Epithelial cell of proximal tubule (primary cell): ENCODE measurements around the gene MITF. TPM values are rescaled to one million over a fixed set of nuclear protein-coding genes. Genes with fewer than 3 reads are reported as not detected.

Experiments used
- DNase-seq: peaks from one replicate; pipeline ENCODE4 v3.0.0-alpha.2; 2011; ENCODE audit warnings: low read depth
- H3K4me3 ChIP-seq: 2 replicates; pipeline ENCODE4 v1.5.1; 2011; ENCODE audit warnings: low read depth, mild to moderate bottlenecking, low read length
- CTCF ChIP-seq: conservative IDR thresholded peaks from 2 replicates; pipeline ENCODE4 v1.5.1; 2012; ENCODE audit warnings: low read depth, mild to moderate bottlenecking, low read length
- total RNA-seq: library from RNA; depleted of rRNA; stranded (reverse); fragments of >200 nt; gene quantifications from 2 replicates; pipeline ENCODE4 v1.2.3, GENCODE V29; 2015

Gene MITF
- total RNA-seq, 1 donor from 2014 or later, result 59.7 TPM

DNA sequence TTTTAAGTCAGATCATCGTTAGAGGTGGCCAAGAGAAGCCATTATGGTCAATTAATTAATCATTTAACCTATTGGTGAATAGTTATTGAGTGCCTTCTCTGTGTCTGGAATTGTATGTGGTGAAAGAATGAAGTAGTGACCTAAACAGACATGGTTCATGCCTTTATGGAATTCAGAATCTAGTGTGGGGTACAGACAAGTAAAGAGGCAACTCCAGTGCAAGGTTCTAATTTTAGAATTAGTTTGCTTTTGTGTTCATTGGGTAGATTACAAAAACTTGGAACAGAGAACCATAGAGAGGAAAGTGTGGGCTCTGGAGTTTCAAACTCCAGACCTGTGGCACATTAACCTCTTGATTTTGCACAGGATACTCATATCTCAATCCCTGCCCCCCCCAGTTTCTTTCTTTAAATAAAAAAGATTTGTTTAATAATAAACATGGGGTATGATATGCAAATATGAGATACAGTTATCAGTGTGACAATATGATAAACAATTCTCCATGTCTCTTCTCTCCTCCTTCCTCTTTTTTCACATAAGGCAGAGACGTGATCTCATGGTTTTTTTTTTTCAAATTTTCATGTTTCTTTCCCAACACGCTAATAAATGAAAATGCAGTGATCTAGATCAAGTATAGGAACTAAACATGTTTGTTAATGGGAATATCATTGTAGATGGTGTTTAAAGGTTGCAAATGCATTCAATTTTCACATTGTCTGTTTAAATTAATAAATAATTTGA, 117.9 kb downstream of the MITF start:
- no peak for TF ChIP-seq CTCF
- no peak overlapping the region for H3K4me3 ChIP-seq
- no peak for DNase-seq

GRCh38 chr3:69861556-69861955, 122.3 kb downstream of the MITF start:
- H3K4me3 ChIP-seq, result no peak overlapping the region
- no peak for DNase-seq
- TF ChIP-seq CTCF, result no peak

DNA sequence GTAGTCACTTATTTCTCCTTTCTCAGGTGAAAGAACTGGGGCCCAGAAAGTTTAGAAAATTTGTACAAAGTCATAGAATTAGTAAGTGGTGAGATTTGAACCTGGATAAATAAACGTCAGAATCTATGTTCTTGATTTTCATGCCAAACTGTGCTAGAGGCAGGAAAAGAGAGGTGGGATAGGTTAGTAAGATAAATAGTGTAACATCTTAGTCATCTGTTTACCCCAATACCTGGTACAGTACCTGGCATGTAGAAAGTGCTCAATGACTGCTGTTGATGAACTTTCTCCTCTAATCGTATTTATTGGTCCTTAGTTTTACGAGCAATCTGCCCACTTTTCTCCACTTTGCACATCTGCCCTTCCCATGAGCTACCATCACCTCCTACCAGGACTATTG, 124.9 kb downstream of the MITF start:
- no peak for DNase-seq
- H3K4me3 ChIP-seq, result no peak overlapping the region
- TF ChIP-seq CTCF, result no peak

DNA sequence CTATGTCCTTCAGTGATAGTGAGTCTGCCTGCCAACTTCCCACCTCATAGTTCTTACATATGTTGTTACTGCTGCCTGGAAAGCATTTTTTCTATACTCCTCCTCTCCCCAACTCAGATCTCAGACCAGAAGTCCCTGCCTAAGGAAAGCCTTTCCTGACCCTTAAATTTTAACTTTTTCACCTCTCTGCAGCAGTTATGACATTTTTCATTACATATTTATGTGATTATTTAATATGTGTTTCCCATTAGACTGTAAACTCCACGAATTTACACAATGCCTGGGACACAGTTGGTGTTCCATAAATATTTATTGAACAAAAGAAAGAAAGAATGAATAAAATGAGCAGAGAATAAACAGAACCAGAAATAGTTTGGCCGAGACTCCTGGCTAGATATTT, 125.5 kb downstream of the MITF start:
- TF ChIP-seq CTCF, result no peak
- no peak overlapping the region for H3K4me3 ChIP-seq
- no peak for DNase-seq

DNA sequence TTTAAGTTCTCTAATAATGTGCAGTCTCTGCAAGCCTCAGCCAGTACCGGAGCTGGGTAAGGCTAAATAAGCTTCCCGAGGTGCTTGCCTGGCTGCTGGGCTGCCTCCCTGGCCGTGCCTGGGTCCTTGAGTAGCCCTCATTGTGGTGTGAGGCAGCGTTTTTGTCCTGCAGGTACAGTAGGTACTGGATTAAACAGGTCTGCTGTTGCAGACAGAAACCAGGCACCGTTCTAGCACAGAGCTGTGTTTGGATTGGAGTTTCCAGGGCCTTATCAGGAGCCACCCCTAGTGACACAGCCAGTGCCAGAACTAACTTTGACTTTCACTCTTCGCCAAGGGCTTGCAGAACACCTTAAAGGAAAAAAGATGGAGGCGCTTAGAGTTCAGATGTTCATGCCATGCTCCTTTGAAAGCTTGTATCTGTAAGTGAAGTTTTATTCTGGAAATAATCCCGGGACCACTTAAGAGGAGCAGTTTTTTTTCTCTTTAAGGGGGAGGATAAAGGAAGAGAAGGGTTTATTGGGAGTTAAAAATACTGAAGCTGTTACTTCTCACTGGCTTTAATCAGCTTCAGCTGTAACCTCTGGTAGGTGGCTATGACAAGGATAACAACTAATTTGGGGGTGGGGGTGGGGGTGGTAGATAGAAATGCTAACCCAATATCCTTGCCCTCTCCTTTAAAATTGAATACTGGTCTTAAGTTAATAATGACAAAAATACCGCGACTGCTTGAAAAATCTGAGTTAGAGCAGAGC, 126.8 kb downstream of the MITF start:
- no peak for DNase-seq
- peak overlapping the region; percentile 70 for H3K4me3 ChIP-seq
- TF ChIP-seq CTCF, result no peak

- peak; percentile 92 for DNase-seq
- no peak for TF ChIP-seq CTCF
- peak overlapping the region; percentile 70 for H3K4me3 ChIP-seq
Observed at GRCh38 chr3:69866988-69867720, 127.9 kb downstream of the MITF start.
